HEK293 (cell line): Measurements from ENCODE around the gene SPTLC2.

ENCODE experiments used
- CTCF ChIP-seq: fragments of 450-650 bp; formaldehyde crosslinking; IDR thresholded peaks from 2 replicates; pipeline ENCODE4 v1.5.1; 2016; ENCODE audit warnings: missing biosample characterization, missing genetic modification characterization
- HOXC10 ChIP-seq: sonication (generic); formaldehyde crosslinking; IDR thresholded peaks from 2 replicates; pipeline ENCODE4 v1.8.1; 2023; ENCODE audit warnings: mild to moderate bottlenecking, missing genetic modification reagents
- PRDM1 ChIP-seq: fragments of 450-650 bp; formaldehyde crosslinking; IDR thresholded peaks from 2 replicates; pipeline ENCODE4; 2016; ENCODE audit warnings: missing biosample characterization, missing genetic modification characterization
- REPIN1 ChIP-seq: fragments of 450-650 bp; formaldehyde crosslinking; IDR thresholded peaks from 2 replicates; pipeline ENCODE4 v1.5.1; 2017; ENCODE audit warnings: missing biosample characterization, missing genetic modification characterization, low read depth
- YY1 ChIP-seq: fragments of 450-650 bp; formaldehyde crosslinking; IDR thresholded peaks from 2 replicates; pipeline ENCODE4 v1.5.1; 2018; ENCODE audit warnings: missing biosample characterization, missing genetic modification characterization
- ZBTB11 ChIP-seq: fragments of 450-650 bp; formaldehyde crosslinking; conservative IDR thresholded peaks from 2 replicates; pipeline ENCODE4 v1.5.1; 2016; ENCODE audit warnings: low read depth, missing biosample characterization, missing genetic modification characterization
- ZFHX2 ChIP-seq: fragments of 450-650 bp; formaldehyde crosslinking; conservative IDR thresholded peaks from 2 replicates; pipeline ENCODE4 v1.5.1; 2016; ENCODE audit warnings: missing biosample characterization, missing genetic modification characterization
- ZNF501 ChIP-seq: fragments of 450-650 bp; formaldehyde crosslinking; IDR thresholded peaks from 2 replicates; pipeline ENCODE4 v1.5.1; 2016; ENCODE audit warnings: missing biosample characterization, missing genetic modification characterization
- ZNF555 ChIP-seq: fragments of 450-650 bp; formaldehyde crosslinking; conservative IDR thresholded peaks from 2 replicates; pipeline ENCODE4 v1.5.1; 2017; ENCODE audit warnings: missing biosample characterization, mild to moderate bottlenecking, missing genetic modification characterization, inconsistent platforms
- ZNF692 ChIP-seq: fragments of 450-650 bp; formaldehyde crosslinking; IDR thresholded peaks from 2 replicates; pipeline ENCODE4 v1.5.1; 2016; ENCODE audit warnings: missing biosample characterization, missing genetic modification characterization
- ZNF747 ChIP-seq: fragments of 450-650 bp; formaldehyde crosslinking; IDR thresholded peaks from 2 replicates; pipeline ENCODE4 v1.5.1; 2016; ENCODE audit warnings: missing biosample characterization, missing genetic modification characterization
- ZNF837 ChIP-seq: fragments of 450-650 bp; formaldehyde crosslinking; IDR thresholded peaks from 2 replicates; pipeline ENCODE4 v1.5.1; 2016; ENCODE audit warnings: missing biosample characterization, missing genetic modification characterization

GRCh38 chr14:77478796-77479195 is 137.6 kb downstream of the SPTLC2 start:
- no peak for TF ChIP-seq ZNF692 (tag by site-specific recombination)
- TF ChIP-seq HOXC10 = no peak
- no peak for TF ChIP-seq CTCF (tag by site-specific recombination)
- no peak for TF ChIP-seq ZNF501 (tag by site-specific recombination)
- TF ChIP-seq PRDM1 = no peak
- no peak for TF ChIP-seq YY1
- no peak for TF ChIP-seq ZFHX2
- no peak for TF ChIP-seq REPIN1 (tag by site-specific recombination)
- no peak for TF ChIP-seq ZNF555 (tag by site-specific recombination)
- no peak for TF ChIP-seq ZNF837 (tag by site-specific recombination)
- no peak for TF ChIP-seq ZBTB11 (tag by site-specific recombination)
- no peak for TF ChIP-seq ZNF747
